GOT3 (cell line): ENCODE data around the gene TBC1D7.

Experiments used
- DNase-seq: peaks from one replicate; lab custom pipeline; 2025; ENCODE audit warnings: mixed read lengths; lab: John Stamatoyannopoulos, UW

Gene TBC1D7

GRCh38 chr6:13328076-13328874, at the start of gene TBC1D7:
Gene TBC1D7 (minus strand): TSS chr6:13328537. CDS start chr6:13326898, 1,639 bp downstream.
- DNase-seq = peak; percentile 76

- no peak for DNase-seq
These were observed 48.9 kb upstream of the TBC1D7 start for GRCh38 chr6:13377054-13377758.

- no peak for DNase-seq
These were observed 47.1 kb upstream of the TBC1D7 start for GRCh38 chr6:13375360-13375878.

GRCh38 chr6:13373919-13374318, 45.6 kb upstream of the TBC1D7 start:
- DNase-seq = no peak

GRCh38 chr6:13373488-13373886, 45.1 kb upstream of the TBC1D7 start:
- no peak for DNase-seq

- DNase-seq = no peak
These were observed 44.6 kb upstream of the TBC1D7 start for GRCh38 chr6:13372688-13373487.

DNA sequence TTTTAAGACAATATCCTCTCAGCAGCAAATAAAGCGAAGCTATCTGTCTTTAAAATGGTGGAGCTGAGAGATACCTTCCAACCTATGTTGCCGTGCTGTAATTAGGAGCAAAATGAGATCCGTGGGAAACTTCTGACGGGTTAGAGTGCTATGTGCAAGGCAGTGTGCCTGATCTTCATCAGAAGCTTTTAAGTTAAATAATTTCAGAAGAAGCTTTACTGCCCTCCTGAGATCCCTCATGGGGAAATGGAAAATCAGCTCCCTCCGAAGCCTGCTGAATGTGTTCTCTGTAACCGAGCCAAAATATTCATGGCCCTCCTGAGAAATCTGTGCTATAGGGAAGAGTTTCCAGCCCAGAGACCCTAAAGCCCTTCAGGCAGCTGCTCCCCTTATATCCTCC, 43.7 kb upstream of the TBC1D7 start:
- no peak for DNase-seq

- DNase-seq = no peak
These were observed 43.2 kb upstream of the TBC1D7 start for GRCh38 chr6:13371421-13372072.

GRCh38 chr6:13370623-13371022, 42.3 kb upstream of the TBC1D7 start:
- no peak for DNase-seq

GRCh38 chr6:13369591-13369990, 41.3 kb upstream of the TBC1D7 start:
- DNase-seq = no peak

DNA sequence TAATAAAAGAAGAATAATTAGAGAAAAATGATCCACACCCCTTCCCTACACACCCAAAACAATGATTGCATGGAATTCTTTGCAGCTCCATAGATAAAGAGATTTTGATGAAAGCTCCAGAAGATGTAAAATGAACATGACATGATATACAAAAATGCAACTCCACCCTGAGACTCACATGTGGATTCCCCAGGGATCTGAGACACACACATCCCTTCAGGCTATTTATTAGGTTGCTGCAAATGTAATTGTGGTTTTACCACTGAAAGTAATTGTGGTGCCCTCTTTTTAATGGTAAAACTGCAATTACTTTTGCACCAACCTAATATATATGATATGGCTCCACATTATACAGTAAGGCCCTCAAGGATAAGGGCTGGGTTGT, 40.4 kb upstream of the TBC1D7 start:
- no peak for DNase-seq

DNA sequence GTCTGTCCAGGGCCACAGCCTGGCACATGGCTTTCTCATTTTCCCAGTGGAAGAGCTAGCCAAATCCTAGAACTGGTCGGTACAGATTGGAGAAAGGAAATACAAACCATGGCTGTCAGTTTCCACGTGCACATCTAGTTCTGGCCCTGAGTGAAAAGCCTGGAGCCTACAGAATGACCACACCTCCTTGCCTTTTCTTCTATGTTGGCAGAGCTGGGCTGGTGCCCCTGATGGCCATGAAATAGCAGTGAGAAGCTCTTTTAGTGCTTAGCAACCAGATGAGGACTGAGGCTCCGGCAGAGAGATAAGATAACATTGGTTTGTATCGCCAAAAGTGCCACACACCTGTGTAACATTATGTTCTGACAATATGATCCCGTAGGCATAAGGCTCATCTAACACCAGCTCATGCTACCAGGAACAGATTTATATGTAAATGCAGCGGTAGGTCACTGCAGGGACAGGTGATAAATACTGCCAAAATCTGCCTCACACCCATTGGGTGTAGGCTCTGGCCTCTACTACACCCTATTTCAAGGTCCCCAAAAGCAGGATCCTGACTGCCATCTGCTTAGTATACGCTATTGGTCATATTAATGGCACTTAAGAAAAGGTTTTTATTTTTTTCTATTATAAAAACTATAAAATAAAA, 39.9 kb upstream of the TBC1D7 start:
- DNase-seq = no peak

DNA sequence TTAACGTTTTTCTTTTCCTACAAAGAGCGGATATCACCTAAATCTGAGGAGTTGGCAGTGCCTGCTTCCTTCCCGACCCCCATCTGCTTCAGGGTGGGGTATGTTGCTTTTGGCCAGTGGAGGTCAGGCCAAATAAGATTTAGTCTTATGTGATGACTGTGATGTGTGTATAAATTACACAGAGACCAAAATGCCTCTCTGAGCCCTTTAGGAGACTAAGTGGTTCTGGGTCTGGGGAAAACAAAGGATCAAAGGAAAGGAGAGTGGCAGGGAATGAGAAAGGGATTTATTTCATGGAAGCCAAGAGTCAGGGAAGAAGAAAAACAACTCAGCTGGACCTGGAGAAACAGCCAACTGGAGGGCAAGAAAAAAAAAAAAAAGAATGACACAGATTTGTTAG, 39.1 kb upstream of the TBC1D7 start:
- no peak for DNase-seq

- DNase-seq = no peak
These were observed 37.0 kb upstream of the TBC1D7 start for GRCh38 chr6:13365320-13365719.

DNA sequence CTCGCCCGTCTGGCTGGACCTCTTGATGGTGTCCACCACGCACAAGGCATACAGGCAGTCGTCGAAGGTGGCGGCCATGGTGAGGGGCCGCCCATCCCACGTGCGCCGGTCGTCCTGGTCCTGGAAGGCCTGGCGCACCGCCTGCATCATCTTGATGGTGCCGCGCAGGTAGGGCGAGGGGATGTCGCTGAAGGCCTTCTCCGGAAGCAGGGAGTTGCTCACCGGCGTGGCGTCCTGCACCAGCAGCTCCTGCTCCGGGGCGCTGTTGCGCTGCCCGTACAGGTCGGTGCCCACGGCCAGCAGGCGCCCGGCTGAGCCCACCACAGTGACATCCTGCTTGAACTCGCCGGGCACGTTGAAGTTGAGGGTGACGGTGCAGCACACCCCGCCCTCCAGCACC, 36.5 kb upstream of the TBC1D7 start:
- DNase-seq = no peak

GRCh38 chr6:13362412-13362811, 34.1 kb upstream of the TBC1D7 start:
- no peak for DNase-seq

- no peak for DNase-seq
These were observed 32.6 kb upstream of the TBC1D7 start for GRCh38 chr6:13360671-13361540.

DNA sequence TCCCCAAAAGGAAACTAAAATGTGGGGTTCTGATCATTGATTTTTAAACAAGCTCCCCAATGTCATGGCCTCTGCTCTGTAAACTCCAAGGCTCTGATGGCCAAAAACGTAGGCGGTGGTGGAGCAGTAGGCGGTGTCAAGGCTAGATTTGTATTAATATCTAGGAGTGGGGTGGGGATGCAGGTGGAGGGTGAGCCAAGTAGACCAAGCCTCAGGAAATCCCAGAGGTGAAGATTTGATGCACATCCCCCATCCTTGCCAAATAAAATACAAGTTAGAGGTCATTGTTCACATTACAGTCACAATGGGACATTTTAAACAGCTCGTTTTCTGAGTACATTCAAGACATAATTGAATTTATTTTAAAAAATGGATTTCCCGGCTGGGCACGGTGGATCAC, 30.9 kb upstream of the TBC1D7 start:
- DNase-seq = no peak

DNA sequence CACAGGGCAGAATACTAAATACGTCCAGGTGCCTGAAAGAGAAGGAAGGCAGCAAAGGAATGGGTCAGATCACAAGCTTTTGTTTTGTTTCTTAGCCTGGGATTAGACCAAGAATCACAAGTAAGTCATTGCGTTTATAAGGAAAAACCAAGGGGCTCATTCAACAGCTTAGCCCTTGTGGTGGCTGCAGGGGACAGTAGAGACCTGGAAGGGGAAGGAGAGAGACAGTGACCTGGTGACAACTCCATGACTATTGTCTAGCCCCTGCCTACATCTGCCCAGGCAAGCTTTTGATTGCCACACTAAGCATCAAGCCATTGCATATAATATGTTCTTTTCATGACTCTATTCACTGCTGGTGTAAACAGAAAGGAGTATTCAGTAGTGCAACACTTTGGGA, 30.2 kb upstream of the TBC1D7 start:
- no peak for DNase-seq

DNA sequence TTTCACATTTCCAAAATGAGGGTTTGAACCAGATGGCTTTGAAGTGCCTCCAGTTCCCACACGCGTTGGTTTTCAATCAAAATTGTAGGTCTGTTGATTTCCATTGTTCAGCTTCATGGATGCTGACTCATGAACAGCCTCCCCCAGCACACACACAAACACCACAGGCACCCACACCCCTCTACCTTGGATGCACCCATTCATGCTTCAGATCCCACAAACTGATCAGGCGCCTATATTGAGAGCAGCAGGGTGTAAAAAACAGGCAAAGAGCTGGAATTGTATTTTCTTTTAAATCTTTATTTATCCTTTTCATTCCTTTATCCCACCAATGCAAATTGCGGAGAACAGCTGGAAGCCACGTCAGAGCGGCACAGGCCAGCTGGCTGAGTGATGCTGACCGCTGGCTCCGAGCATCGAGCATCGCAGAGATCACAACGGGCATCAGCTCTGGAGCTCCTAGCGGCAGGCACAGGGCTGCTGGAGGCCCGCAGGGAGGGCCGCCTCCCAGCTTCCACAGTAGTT, 29.3 kb upstream of the TBC1D7 start:
- no peak for DNase-seq
